HG02763 (cell line): ENCODE results near the gene PCDH9.
"Not testable (repeated sequence)": the region's sequence is repeated elsewhere in the genome, so short reads cannot be mapped to it uniquely, and the experiment has no call there.

Source experiments
- ATAC-seq: cut with Tn5 transposase; IDR thresholded peaks from one replicate; pipeline ENCODE4 v1.9.1; 2021; ENCODE audit warnings: mild to moderate bottlenecking, moderate library complexity; ENCODE audit not compliant: unreplicated experiment

PCDH9 gene

GRCh38 chr13:66339214-66339613 is 890.9 kb downstream of the PCDH9 start:
- ATAC-seq = no peak

- no peak for ATAC-seq
These were observed 891.6 kb downstream of the PCDH9 start for GRCh38 chr13:66338542-66338941.

- ATAC-seq = no peak
These were observed 894.5 kb downstream of the PCDH9 start for GRCh38 chr13:66335626-66336025.

- no peak for ATAC-seq
These were observed 900.1 kb downstream of the PCDH9 start for GRCh38 chr13:66329988-66330451.

- ATAC-seq = no peak
These were observed 901.7 kb downstream of the PCDH9 start for GRCh38 chr13:66328476-66328875.

GRCh38 chr13:66323745-66324347 is 906.3 kb downstream of the PCDH9 start:
- ATAC-seq = no peak

- ATAC-seq = no peak
These were observed 907.2 kb downstream of the PCDH9 start for GRCh38 chr13:66322936-66323335.

GRCh38 chr13:66322193-66322740 is 907.9 kb downstream of the PCDH9 start:
- ATAC-seq = no peak

- ATAC-seq = no peak
These were observed 915.2 kb downstream of the PCDH9 start for GRCh38 chr13:66314911-66315310.

- no peak for ATAC-seq
These were observed 916.7 kb downstream of the PCDH9 start for GRCh38 chr13:66313413-66313812.

- ATAC-seq = no peak
These were observed 917.6 kb downstream of the PCDH9 start for GRCh38 chr13:66312312-66313087.

- no peak for ATAC-seq
These were observed 924.0 kb downstream of the PCDH9 start for GRCh38 chr13:66305961-66306617.

- ATAC-seq = no peak
These were observed 928.7 kb downstream of the PCDH9 start for GRCh38 chr13:66301482-66301881.

GRCh38 chr13:66301006-66301405 is 929.1 kb downstream of the PCDH9 start:
- ATAC-seq = no peak

- ATAC-seq = no peak
These were observed 933.3 kb downstream of the PCDH9 start for GRCh38 chr13:66296875-66297274.

- ATAC-seq = no peak
These were observed 933.8 kb downstream of the PCDH9 start for GRCh38 chr13:66296328-66296727.

GRCh38 chr13:66286806-66287205 is 943.3 kb downstream of the PCDH9 start:
- ATAC-seq = not testable (repeated sequence)

GRCh38 chr13:66275416-66275815 is 954.7 kb downstream of the PCDH9 start:
- no peak for ATAC-seq

- ATAC-seq = no peak
These were observed 957.1 kb downstream of the PCDH9 start for GRCh38 chr13:66273011-66273410.

GRCh38 chr13:66266761-66267160 is 963.4 kb downstream of the PCDH9 start:
- ATAC-seq = no peak

GRCh38 chr13:66266348-66266747 is 963.8 kb downstream of the PCDH9 start:
- ATAC-seq = no peak

- ATAC-seq = no peak
These were observed 964.8 kb downstream of the PCDH9 start for GRCh38 chr13:66265371-66265770.
